ENCODE measurements around the gene ANKRD65.
"Not testable (repeated sequence)": the region's sequence is repeated elsewhere in the genome, so short reads cannot be mapped to it uniquely, and the experiment has no call there.

DNA sequence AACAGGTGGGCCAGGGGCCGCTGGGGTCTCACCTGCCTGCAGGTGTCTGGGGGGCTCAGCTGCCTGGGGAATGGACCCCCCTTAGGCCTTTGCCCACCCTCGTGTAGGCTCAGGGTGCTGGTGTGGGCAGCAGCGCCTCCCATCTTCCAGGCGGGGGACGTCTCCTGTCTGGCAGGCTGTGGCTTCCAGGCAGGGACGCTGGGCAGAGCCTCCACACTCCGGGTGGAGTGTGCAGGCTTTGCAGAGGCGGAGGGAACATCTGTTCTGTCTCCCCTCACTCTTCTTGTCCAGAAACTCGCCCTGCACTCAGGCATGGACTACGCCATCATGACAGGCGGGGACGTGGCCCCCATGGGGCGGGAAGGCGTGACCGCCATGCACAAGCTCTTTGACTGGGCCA lies 34.9 kb upstream of the ANKRD65 start:
- TF ChIP-seq EZH2 (IDR thresholded peaks at IDR 0.05); SP1 (IDR thresholded peaks at IDR 0.05; ENCODE audit: low read depth); ZFX (IDR thresholded peaks at IDR 0.05): not testable (repeated sequence)
